HG02973 (cell line): ENCODE data around the gene PLEKHB1.

ENCODE experiments used
- ATAC-seq: cut with Tn5 transposase; IDR thresholded peaks from one replicate; pipeline ENCODE4 v1.9.1; 2021; ENCODE audit warnings: moderate library complexity; ENCODE audit not compliant: unreplicated experiment

The PLEKHB1 gene

DNA sequence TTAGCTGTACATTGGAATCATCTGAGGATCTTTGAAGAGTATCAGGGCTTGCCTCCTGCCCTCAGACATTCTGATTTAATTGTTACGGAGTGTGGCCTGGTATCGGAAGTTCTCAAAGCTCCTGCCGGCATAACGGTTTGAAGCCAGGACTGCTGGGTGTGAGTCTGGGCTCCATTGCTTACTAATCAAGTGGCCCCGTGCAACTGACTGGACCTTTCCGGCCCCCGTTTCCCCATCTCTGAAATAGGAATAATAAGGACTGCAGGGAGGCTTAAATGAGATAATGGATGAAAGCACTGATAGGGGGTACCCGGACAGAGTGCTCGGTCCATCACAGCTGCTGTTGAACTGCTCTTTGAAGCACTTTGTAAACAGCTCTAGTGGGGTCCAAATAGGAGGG, 1.7 kb downstream of the PLEKHB1 start:
- ATAC-seq, result no peak

DNA sequence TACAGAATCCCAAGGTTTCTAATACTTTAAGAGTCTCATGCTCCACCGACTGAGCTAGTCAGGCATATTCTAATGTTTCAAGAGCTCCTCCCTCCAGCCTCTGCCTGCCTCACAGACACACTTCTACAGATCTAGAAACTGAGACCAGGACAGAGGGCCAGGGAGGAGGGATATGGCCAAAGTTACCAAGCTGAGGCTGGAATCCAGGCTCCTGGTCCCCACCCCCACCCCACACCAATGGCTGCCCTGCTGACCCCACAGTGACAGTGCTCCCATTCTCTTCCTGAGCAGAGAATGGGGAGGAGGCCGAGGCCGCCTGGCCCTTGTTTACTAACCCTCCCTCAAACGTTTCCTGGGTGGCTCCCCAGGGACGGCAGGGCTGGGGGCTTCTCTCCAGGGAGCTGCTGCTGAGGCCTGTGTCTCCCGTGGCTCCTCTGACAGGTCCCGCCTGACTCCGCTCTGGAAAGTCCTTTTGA, 2.2 kb downstream of the PLEKHB1 start:
- no peak for ATAC-seq

DNA sequence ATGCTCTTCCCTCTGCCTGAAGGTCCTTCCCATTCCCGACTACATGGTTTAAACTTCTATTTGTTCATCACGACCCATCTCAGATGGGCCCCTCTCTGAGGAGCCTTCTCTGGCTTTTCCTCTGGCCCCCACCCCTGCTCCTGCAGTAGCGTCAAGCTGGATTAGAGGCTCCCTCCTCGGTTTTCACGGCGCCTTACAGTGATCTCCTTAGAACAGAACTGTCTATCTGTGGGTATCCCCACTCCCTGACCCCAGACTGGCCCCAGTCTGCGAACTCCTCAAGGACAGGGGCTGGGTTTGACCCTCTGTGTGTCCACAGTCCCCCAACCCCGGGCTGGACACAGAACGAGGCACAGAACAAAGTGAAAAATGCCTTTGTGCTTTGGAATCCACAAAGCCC, 2.8 kb downstream of the PLEKHB1 start:
- ATAC-seq, result no peak

DNA sequence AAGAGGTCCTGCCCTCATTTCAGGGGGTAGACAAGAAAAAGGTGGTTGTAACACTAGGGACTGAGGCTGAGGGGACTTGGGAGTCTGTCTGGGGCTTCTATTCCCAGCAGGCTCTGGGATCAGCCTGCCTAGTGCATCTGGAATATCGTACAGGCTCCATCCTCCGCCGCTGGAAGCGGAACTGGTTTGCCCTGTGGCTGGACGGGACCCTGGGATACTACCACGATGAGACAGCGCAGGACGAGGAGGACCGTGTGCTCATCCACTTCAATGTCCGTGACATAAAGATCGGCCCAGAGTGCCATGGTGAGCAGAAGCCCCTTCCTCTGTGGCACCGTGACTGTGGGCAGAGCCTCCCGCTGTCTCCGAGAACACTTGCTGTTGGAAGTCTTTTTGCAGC, 4.0 kb downstream of the PLEKHB1 start:
- ATAC-seq, result no peak

DNA sequence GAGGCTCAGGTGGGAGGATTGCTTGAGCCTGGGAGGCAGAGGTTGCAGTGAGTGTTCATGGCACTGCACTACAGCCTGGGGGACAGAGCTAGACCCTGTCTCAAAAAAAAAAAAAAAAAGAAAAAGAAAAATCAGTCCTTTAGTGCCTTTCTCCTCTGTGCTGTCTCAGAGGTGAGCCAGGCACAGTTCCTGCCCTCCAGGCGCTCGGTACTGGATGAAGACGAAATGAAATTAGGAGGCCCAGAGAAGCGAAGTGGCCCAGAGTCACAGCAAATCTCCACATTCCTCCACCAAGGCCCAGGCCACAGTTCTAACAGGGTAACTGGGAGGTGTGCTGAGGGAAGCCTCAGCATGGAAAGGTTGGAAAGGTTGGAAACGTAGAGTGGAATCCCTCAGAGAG, 4.9 kb downstream of the PLEKHB1 start:
- ATAC-seq, result no peak

DNA sequence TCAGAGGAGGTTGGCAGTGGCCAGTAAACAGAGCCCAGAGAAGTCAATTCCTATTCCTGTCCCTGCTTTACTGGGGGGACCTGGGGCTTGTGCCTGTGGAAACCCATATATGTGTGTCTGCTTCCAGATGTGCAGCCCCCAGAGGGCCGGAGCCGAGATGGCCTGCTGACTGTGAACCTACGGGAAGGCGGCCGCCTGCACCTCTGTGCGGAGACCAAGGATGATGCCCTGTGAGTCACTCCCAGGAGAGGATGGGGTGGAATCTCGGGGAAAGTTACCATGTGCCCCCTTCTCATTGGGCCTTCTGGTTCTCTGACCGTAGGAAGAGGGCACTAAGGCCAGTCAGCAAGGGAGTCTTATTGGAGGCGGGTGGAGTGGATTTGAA, 5.3 kb downstream of the PLEKHB1 start:
- no peak for ATAC-seq

DNA sequence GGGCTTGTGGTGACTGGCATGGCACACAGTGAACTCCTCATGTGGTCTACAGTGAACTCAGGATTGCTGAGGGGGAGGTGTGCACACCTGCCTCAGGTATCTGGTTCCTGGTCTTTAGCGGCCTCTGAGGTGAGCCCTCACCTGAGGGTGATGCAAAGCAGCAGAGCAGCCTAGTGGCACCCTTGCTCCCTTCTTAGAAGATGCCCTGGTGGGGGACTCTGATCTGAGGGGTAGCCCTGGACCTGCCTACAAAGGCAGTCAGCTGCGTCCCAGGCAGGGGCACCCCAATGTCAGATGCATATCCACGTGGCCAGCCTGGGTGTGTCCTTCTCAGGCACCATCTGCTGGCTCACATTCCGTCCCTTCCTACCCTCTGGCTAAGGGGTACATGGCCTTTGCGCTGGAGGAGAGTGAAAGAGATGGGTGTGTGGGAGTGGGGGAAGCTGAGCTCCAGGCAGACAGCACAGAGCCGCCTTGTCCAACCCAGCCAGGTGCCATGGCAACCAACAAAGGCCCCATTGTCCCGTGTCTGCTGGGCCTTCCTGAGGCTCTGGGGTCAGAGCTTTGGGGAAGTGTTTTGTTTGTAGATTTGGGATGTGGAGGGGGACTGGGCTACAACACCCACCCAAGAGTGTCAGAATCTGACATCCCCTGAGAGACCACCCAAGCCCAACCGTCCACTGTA, 5.8 kb downstream of the PLEKHB1 start:
- no peak for ATAC-seq

DNA sequence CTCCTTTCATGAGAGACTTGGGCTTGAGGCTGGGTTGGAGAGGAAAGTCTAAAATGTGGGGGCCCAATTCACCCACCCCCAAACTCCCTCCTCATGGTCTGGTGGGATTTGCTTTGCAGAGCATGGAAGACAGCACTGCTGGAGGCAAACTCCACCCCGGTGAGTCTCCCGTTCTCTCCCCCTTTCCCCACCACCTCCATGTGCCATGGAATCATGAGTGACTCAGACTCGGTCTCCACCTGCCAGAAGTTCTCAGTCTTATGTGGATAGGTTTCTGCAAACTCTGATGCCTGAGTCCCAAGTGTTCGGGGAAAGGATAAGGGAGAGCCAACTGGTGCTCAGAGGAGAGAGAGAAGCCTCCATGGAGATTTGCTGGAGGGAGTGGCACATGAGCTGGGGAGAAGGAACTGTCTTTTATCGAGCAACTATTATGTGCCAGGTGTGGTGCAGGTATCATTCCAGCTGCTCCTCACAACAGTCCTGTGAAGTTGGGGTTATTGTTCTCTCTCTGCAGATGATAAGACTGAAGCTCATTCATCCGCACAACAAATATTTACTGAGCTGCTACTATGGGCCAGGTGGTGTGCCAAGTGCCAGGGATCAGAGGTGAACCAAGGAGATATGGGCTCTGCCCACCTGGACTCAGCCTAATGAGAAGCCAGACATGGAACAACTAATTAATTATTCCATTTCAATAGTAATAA, 6.6 kb downstream of the PLEKHB1 start:
- ATAC-seq, result no peak

DNA sequence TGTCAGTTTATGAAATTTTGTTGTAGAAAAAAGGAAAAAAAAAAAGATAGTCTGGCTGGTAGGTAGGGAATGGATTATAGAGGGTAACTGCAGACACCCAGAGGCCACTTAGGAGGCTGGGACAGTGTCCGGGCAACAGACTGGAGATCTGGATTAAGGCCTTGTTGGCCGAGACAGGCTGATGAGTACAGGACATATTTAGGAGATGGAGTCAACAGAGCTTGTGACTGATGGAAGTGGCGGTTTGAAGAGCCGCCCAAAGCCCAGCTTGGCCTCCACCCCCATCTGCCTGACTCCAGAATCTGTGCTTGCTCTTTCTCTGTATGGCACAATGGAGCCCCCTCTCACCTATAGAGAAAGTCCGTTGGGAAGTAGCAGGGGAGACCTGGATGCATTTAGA, 7.6 kb downstream of the PLEKHB1 start:
- no peak for ATAC-seq

DNA sequence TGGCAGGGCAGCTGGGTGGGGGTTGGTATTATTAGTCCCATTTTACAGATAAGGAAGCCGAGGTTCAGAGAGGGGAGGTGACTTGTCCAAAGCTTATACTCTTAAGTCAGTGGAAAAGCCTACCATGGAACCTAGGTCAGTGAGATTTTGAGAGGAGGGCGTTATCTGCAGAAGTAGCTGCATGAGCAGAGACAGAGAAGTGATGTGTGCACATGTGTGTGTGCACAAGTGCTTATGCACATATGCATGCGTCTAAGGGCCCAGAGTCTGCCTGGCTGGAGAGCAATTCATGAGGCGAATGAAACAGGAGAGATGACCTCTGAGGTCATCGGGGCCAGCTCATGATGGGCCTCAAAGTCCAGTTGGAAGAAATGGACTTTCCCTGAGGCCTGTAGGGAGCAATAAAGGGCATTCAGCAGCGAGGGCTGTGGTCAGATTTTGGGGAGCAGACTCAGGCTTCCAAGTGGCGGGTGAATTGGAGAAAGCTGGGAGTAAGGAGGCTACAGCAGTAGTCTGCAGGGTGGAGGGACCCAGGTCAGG, 8.2 kb downstream of the PLEKHB1 start:
- no peak for ATAC-seq

DNA sequence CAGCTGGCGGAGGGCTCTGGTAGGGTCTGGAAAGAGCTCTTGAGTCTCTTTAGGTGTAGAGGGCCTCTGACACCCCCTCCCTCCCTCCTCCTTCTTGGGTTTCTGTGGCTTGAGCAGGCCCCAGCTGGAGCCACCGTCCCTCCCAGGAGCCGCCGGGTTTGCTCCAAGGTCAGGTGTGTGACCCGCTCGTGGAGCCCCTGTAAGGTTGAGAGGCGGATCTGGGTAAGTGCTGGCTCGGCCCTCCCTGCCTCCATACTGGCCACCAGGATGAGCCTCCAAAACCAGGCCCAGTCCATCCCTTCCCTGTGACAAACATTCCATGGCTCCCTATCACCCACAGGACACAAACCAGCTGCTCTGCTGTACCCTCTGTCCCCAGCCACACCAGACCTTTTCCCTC, 9.3 kb downstream of the PLEKHB1 start:
- ATAC-seq, result no peak

DNA sequence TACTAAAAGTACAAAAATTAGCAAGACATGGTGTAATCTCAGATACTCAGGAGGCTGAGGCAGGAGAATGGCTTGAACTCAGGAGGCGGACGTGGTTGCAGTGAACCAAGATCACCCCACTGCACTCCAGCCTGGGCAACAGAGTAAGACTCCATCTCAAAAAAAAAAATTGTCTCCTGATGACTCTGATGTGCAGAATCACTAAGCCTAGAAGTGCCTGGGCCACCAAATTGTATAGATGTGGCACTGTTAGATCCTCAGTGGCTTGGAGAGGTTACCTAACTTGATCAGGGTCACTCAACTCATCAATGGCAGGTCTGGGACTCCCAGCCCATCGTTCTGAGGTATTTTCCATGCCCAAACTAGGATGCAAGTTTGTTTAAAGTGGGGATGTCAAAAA, 10.6 kb downstream of the PLEKHB1 start:
- ATAC-seq, result no peak

DNA sequence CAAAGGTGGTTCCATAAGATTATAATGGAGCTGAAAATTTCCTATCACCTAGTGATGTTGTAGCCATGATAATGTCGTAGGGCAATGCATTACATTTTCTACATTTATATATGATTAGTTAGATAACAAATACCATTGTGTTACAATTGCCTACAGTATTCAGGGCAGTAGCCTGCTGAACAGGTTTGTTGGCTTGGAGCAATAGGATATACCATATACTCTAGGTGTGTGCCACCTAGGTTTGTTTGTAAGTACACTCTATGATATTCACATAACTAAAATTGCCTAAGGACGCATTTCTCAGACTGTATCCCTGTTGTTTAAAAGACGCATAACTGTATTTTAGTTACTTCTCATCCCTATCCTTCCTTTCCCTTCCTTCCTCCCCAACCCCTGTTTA, 13.6 kb downstream of the PLEKHB1 start:
- ATAC-seq, result no peak

DNA sequence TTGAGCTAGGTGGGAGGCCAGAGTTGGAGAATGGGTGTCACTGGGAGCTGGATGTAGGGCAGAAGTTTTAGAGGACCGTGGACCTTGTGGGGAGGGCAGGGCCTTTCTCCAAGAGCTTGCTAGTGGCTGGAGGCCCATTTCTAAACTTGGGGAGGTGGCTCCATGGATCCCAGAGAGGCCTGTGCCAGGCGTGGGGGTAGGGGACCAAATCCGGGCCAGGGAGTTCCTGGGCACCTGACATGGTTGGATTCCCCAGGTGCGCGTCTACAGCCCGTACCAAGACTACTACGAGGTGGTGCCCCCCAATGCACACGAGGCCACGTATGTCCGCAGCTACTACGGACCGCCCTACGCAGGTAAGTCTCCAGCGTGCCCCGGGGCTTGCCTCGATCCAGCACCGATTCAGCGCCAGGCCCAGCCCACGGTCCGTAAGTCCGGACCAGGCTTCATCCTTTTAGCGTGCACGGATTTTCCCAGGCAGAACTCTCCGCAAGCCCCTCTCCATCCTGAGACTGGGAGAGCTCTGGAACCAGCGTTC, 14.2 kb downstream of the PLEKHB1 start:
- no peak for ATAC-seq

DNA sequence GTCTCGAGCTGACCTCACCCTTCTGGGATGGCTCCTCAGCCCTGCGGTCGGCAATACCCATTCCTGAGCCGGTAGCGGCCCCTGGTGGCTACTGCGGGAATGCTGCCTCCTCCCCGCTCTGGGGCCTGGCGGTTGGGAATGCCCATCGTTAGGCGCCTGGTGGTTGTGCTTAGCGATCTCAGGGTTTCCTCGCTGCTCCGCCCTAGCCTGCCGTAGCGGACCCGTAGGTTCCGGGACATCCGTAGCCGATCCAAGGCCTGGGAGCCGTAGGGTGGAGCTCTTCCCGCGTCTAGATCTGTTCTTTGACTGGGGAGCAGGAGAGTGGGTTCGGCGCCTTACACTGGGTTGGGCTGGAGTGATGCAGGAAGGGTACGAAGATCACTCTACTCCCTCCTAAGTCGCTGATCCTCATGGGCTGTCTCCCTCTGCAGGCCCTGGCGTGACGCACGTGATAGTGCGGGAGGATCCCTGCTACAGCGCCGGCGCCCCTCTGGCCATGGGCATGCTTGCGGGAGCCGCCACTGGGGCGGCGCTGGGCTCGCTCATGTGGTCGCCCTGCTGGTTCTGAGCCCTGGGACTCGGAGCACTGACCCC, 14.8 kb downstream of the PLEKHB1 start:
- peak; percentile 59 for ATAC-seq

DNA sequence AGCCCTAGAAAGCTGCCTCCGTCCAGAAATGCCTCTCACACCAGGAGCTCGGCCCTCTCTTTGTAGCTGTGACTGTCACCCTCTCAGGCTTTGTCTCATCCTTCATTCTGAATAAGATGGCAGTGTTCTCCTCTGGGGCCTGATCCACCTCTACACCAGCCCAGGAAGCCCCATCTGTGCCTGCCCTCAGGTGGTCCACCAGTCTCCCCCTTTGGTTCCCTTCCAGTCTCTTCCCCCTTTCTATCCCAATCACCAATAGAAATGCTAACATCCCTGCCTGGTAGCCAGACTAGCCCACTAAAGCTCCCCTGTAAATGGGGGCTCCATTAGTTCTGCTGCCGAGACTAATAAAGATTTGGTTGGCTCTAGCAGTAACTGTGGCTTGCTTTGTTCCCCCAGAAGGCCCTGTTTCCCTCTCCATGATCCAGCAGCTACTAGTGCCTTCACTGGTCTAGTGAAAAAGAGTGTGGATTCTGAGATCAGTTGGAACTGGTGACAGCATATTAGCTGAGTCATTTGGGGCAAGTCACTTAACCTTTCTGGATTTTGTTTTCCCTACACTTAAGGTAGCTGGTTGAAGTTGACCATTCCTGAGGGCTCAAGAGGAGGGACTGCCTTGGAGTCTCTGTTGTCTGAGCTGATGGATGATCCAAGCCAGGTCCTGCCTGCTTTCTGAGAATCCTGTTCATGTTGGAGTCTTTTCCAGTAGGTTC, 16.2 kb downstream of the PLEKHB1 start:
- ATAC-seq, result no peak

DNA sequence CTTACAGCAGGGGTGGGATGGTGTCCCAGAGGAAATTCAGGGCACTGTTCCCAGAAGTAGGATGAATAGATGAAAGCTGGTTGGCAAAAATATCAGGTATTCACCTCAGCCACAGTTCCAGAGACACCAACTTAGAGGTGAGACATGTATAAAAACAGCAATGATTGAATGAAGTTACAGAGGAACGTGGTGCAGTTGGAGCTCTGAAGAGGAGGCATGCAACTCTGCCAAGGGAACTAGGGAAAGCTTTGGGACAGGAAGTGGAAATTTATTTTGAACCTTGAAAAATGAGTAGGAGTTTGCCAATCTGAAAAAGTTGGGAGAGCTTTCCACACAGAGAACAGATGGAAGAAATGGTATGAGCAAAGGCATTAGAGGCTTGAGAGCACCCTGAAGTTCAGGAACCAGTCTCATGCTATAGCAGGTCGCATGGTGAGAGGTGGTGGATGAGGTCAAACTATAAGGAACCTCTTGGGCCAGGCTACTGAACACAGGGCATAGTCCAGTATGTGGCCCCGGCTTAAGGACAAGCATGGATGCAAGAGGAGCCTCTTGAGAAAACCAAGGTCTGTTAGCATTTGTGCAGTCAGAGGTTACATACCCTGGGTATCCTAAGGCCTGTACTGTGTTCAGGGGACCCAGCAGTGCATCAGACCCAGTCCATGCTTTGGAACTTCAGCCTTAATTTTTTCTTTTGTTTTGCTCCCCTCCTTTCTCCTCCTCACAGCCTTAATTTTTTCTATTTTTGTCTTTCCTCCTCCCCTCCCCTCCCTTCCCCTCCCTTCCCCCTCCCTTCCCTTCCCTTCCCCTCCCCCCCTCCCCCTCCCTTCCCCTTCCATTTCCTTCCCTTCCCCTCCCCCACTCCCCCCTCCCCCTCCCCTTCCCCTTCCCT, 17.5 kb downstream of the PLEKHB1 start:
- ATAC-seq, result no peak

DNA sequence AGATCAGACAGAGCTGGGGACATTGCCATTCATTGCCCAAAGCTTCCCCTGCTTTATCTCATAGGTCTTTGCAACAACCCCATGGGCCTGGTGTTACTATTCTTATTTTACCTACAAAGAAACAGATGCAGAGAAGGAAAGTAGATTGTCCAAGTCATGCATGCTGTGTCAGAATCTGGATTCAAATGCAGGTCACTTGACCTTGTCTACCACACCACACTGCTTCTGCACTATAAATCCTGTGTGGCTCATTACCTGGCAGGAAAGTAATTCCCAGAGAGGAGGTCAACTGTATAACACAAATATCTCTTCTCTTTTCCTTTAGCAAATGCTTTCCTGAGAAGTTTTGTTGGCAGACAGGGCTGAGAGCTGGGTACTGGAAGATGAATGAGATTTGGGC, 18.5 kb downstream of the PLEKHB1 start:
- ATAC-seq, result no peak

DNA sequence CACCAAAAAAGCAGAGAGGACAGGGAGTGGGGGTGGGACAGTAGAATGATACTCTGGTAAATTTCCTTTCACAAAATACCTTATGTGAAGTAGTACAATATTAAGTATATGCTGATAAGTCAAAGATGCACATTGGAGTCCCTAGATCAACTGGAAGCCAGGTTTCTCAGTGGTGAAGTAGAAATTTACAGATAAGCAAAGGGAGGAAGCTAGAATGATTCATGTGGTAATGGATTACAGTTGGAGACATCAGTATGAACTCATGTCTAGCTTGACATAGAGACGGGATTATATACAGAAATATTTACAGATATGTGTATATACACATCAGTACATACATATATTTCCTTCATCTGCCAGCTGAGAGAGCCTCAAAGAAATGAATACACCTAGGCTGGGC, 21.5 kb downstream of the PLEKHB1 start:
- no peak for ATAC-seq

DNA sequence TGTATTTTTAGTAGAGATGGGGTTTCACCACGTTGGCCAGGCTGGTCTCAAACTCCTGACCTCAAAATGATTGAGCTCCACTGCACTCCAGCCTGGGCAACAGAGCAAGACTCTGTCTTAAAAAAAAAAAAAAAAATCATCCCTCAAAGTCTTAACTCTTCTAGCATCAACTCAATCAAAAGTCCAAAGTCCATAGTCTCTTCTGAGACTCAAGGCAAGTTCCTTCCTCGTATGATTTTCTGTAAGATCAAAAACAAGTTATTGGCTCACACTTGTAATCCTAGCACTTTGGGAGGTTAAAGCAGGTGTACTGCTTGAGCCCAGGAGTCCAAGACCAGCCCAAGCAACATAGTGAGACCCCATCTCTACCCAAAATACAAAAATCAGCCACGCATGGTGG, 24.4 kb downstream of the PLEKHB1 start:
- ATAC-seq, result no peak
